SIG-M5 (cell line): ENCODE results near the gene RORC.

ENCODE experiments used
- DNase-seq: peaks from one replicate; lab custom pipeline; 2025; lab: John Stamatoyannopoulos, UW

RORC gene

DNA sequence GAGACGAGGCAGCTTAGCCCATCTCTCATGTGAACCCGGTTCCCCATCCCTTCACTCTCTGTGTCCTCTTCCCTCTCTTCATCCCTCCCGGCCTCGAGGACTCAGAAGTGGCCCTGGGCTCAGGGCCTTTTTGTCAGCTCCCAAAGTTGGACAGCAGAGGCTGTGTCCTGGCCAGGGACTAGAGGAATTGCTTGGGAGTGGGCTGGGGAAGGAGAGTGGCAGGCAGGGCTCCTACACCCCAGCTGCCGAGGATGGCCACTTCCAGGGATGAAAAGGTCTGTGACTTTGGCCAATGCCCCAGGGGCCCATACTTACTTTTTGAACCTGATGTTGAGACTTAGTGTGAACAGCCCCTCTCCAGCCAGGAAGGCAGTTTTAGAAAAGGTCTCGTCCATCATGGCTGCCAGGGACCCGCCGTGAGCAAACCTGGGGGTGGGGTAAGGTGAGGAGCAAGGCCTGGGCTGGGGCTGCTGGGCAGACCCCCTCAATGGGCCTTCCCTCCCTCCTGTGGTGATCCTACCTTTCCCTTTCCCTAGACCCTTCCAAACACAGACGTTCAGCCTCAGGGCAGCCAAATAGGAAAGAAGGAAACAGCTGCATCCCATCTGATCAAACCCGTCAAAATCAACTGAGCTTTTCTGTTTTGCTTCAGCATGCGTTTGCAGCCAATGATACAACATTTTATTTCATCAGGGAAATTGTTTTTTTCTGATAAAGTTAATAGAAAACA is 16.4 kb upstream of the RORC start:
- DNase-seq, result no peak

DNA sequence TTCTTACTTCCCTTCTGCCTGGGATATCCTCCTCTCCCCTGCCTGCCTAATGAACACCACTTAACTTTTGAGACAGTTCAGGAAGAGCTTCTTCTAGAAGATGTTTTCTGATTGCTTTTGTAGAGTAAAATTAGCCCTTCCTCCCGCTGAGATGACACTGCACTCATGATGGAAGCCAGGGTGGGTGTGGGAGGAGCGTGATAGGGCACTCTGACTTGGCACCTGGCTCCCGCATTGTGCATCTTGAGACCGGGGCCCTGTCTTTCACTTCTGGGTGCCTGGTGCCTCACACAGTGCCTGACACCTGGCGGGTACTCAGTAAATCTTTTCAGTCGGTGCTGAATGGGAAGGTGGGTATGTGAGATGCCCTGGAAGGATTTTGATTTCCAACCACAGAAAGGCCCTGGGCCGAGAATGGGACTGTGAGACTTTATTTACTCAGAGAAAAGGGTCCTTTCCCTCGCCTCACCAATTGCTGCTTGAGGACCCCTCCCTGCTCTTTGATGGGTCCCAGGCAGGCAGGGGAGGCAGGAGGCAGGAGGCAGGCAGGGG is 15.2 kb upstream of the RORC start:
- no peak for DNase-seq

DNA sequence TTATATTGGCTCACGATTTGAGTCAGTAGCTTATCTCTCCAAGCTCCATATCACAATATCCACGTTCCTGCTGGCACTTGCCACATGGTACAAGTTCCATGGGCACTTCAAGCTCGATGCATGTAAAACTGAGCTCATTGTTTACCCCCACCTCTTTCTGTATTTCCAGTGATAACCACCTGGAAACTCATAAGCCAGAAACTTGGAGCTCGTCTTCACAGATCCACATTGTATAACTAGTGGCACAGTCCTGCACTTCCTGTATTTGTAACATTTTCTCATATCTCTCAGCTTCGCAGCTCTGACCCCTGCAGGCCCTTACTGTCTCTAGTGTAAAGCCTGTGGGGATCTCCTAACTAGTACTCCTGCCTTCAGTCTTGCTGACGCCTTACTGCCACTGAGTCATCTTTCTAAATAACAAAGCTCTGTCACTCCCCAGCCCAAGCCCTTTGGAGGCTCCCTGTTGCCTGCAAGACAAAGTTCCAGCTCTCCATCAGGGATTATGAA is 14.5 kb upstream of the RORC start:
- no peak for DNase-seq

- DNase-seq, result no peak
Observed at GRCh38 chr1:151843398-151843797, 11.8 kb upstream of the RORC start.

DNA sequence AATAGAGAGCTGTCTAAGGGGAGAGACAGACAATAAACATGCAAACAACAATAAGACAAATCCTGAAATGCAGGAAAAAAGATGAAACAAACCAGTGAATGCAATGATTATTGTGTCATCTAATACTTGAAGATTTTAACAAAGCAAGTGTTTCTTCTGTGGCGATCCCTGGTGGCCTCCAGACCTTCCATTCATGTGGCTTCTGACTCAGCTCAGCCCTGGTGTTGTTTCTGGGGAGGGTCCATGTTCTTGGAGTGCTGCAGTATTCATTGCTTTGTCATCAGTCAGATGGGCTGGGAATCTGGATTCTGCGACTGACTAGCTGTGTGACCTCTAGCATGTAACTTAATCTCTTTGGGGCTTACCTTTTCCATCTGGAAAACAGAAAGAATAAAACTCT is 9.5 kb upstream of the RORC start:
- DNase-seq, result no peak

DNA sequence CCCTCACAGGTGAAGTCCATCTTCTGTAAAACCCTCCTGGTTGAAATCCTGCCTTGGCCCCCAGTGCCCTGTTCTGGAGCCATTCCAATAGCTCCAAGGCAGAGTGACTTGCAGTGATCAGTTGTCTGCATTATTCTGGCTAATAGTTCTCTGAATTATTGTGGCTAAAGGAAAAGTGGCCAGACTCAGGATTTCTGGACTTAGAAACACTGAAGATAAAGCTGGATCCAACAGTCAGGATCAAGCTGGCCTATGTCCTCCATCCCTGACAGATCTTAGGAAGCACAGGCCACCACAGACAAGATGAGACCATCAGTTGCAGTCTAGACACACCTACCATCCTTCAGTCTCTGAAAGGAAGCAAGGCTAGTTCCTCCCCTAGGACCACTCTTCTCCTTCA is 8.8 kb upstream of the RORC start:
- DNase-seq, result no peak

GRCh38 chr1:151839457-151840403 is 8.1 kb upstream of the RORC start, which contains the start of gene C2CD4D:
Gene C2CD4D, minus strand, starts transcription at chr1:151839820. Its CDS starts 831 bp downstream, at chr1:151838989.
- DNase-seq, result no peak

DNA sequence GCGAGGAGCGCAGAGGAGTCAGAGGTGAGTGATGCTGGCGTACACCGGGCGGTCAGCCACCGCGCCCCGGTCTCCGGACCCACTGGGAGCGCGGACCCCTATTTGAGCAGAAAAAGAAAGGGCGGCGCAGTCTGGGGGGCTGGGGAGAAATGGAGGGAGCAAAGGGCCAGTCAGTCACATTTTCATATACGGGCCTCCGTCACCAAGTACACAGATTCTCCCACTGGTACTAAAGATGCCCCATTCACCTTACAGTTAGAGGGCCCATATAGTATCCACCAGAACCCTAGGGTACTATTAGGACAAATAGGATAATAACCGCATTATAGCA is 7.4 kb upstream of the RORC start:
- DNase-seq, result no peak

GRCh38 chr1:151838222-151839081 is 6.8 kb upstream of the RORC start:
- DNase-seq, result no peak

DNA sequence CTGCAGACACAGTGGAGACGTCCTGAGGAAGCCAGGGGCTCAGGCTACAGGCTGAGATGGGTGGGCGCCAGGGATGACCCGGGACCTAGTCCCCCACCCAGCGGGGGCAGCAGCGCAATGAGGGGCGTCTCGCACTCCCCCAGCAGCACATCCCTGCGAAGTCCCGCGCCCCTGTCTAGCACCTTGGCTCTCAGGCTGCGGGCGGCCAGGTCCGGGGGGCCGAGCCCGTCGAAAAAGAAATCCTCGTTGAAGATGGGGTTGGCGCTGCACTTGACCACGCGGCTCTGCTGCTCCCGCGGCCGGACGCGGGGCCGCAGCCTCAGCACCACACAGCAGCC is 6.3 kb upstream of the RORC start:
- no peak for DNase-seq

GRCh38 chr1:151837197-151837596 is 5.6 kb upstream of the RORC start:
- DNase-seq, result no peak

DNA sequence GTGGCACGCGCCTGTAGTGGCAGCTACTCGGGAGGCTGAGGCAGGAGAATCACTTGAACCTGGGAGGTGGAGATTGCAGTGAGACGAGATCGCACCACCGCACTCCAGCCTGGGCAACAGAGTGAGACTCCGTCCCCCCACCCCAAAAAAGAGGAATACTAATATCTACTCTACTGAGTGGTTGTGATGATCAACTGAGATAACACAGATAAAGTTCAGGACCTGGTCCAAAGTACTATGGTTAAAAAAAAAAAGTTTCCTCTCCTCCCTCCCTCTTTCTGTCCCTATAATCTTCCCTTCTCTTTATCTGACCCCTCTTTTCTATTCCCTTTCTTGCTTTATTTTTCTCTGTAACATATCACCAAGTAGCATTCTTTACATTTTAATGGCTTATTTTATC is 4.0 kb upstream of the RORC start:
- no peak for DNase-seq

- DNase-seq, result no peak
Observed at GRCh38 chr1:151834239-151834638, 2.6 kb upstream of the RORC start.

GRCh38 chr1:151833172-151833900 is 1.7 kb upstream of the RORC start:
- DNase-seq, result no peak

DNA sequence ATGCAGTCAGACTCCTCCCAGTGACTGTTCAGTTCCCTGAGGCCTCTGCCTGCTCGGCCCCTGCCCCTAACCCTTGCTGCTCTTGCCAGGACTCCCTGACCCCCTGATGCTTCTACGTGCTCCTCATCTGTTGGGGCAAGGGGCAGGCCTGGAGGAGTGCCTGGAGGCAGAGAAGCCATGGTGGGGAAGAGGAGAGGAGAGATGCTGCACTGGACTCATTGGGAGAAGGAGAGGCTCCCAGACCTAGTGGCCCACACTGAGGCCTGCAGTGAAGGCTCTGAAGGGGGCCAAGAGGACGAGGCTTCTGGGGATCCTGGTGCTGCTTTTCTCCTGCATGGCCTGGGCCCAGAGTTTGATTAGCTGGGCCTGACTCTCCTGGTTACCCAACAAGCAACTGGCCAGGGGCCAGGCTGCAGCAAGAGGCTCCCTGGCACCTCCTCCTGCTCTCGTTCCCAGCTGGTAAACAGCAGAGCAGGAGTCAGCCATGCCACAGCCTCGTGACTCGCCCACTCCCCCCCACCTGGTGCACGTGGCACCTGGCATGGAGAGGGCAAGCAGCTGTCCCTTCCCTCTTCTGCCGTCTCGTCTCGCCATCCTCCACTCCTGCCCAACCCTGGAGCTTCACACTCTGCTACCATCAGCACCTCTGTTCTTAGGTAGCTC is 847 bp upstream of the RORC start:
- no peak for DNase-seq

DNA sequence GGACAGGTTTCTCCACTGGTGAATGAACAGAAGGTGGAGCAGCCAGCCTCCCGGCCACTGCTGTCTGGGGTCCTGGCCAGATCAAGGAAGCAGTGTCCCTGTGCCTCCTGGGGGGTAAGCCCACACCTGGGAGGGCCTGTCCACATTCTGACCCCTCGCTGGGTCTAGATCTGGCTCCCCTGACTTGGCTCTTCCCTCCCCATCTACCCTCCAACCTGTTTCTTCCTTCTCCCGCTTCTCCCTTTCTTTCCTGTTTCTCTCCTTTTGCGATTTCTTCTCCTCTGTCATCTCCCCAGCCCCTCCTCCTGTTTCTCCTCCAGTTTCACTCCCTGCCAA is 378 bp downstream of the RORC start:
- DNase-seq, result no peak

DNA sequence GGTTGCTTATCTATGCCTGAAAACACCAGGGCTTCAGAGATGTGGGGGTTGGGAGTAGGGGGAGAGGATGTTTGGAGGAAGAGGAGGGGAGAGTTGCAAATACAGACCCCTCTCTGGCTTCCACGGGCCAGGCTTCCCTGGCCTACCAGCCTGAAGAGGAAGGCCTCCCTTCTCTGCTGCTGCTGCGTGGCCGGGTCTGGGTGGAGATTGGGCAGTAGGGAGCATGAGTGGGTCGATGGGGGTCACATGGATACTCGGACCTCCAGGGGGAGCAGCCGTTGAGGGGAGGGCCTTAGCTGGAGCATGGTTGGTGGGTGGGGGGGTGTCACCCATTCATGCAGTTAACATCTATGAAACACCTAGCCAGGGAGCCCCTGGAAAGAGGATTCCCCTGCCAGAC is 1.5 kb downstream of the RORC start:
- DNase-seq, result no peak

- no peak for DNase-seq
Observed at GRCh38 chr1:151829352-151830046, 2.1 kb downstream of the RORC start.

- no peak for DNase-seq
Observed at GRCh38 chr1:151828921-151829320, 2.7 kb downstream of the RORC start.

GRCh38 chr1:151827853-151828252 is 3.7 kb downstream of the RORC start:
- no peak for DNase-seq
